ENCODE data around the gene FMN1.

Gene FMN1

DNA sequence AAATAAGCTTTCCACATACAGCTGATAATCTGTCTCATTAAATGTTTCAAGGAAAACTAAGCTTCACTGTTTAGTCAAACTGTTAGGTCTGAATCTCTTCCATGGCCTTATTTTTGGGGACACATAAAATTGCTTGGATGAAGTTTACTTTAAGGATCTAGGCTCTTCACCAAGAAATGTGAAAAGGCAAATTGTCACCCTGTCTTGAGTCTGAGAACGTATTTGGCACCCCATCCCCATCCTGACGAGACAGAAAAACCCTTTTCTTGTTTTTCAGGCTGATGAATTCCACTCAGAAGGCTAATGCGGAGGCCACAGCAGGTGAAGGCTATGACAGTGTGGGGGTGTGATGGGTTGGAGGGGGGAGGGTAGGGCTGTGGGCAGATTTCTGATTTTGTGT is 250.1 kb downstream of the FMN1 start:
- DNase-seq (ENCODE audit: low read depth in 3 of 3, low spot score in 1 of 3): no peak

DNA sequence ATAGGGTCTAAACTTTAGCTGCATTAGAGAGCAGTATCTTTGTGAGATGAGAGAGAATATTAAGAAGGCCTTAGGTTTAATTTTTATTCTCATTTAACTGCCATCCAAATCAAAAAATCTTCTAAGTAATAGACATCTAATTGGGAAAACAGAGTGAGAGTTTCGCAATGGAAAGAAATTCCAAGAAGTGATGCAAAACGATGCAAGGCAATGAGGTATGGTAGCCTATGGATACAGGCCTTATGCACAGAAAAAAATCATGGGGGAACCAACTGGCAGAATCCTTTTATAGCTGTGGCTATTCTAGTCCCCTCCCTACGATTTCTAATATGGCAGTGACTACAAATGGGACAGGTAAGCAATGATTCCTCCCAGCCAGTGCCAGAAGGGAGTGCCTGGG is 250.8 kb downstream of the FMN1 start:
- no peak for DNase-seq (ENCODE audit: low read depth in 3 of 3, low spot score in 1 of 3)

DNA sequence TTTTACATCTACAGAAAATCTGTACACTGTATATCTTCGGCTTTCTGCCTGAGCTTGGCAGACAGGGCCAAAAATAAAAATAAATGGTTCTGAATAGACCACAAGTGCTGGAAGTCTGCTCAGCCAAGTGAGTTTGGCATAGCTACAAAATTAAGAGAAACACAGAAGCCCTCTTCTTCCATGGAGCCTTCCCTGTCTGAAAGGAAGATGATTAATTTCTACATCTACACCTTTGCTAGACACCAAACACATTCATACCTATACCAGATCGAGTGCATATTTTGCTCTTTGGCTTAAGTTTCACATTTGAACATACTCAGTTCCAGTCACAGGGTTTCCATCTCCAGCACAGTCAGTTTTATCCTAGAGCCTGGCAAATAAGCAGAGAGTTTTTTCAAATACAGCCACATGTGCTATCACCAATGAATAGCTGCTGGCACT is 252.1 kb downstream of the FMN1 start:
- no peak for DNase-seq (ENCODE audit: low read depth in 3 of 3, low spot score in 1 of 3)

DNA sequence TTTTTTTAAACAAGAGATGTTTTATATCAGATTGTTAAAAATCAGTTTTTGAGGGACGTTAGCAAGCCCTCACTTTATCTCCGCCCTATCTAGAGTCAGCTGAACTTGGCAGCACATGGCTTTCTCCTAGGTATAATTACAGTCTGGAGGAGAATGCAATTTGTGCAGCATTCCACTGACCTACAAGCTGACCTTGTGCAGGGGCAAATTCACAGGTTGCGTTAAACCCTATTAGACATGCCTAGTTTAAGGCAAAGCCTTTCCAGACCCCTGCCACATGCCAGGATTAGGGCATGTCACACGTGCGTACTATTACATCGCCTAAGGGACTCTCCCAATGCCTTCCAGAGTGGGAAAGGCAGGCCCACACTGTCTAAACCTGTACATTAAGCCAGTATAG is 252.7 kb downstream of the FMN1 start:
- no peak for DNase-seq (ENCODE audit: low read depth in 3 of 3, low spot score in 1 of 3)

DNA sequence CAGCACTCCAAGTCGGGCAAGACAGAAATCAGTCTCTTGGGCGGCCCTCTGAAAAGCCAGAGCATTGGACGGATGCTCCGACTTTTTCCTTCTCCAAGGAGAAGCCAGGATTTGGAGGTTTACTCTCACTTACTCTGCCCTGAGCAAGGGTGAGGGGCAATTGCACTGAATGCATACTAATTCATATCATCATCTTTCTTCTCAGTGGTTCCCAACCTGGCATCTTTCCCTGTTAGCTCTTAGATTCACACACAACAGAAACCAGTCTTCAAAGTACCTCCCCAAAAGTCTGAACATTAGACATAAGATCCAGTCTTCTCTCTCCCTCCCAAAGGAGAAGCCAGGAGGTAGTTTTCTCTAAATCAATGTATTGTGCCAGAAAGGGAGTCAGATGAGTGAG is 257.5 kb downstream of the FMN1 start:
- DNase-seq (ENCODE audit: low read depth in 3 of 3, low spot score in 1 of 3): no peak

DNA sequence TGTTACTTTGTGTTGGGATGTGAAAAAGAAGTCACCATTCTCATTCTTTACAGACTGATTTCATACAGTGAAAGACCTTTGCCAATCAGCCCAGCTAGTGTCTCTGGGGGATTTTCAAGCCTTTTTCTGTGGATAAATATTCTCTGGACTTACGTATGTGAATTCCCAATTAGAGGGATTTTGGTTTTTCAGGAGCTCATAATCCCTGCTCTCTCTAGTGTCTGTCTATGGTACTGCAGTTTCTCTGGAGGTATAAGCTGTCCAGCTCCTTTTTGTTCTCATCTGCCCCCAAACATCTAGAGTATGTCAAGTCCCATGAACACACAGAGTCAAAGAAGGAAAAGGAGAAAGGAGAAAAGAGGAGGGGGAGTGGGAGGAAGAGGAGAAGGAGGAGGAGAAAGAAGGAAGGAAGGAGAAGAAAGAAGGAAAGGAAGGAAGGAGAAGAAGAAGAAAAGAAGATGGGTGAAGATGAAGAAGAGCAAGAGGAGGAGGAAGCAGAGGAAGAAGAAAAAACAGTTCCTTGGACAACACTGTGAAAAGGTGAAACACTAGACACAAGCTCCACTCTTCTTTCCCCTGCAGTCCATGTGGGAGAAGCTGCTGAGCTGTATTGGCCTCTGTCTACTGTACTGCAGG is 258.1 kb downstream of the FMN1 start:
- DNase-seq (ENCODE audit: low read depth in 3 of 3, low spot score in 1 of 3): no peak

DNA sequence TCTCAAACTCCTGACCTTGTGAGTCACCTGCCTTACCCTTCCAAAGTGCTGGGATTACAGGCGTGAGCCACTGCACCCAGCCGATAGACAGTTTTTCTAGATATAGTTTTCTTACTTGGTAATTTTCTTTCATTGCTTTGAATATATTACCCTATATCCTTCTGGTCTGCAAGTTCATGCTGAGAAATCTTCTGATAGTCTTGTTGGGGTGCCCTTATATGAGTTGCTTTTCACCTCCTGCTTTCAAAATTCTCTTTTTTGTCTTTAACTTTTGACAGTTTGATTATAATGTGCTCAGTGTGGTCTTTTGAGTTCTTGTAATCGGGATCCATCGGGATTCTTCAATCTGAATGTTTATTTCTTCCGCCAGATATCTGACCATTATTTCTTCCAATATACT is 259.4 kb downstream of the FMN1 start:
- DNase-seq (ENCODE audit: low read depth in 3 of 3, low spot score in 1 of 3): no peak

DNA sequence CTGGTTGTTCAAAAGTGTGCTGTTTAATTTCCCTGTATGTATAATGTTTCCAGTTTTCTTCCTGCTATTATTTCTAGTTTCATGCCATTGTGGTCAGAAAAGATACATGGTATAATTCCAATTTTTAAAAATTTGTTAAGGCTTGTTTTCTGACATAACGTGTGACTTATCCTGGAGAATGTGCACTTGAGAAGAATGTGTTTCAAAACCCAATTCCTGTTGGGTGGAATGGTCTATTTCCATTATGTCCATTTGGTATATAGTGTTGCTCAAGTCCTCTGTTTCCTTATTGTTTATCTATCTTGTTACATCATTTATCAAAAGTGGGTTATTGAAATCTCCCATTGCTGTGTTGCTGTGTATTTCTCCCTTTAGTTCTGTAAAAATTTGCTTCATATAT is 261.3 kb downstream of the FMN1 start:
- no peak for DNase-seq (ENCODE audit: low read depth in 3 of 3, low spot score in 1 of 3)

DNA sequence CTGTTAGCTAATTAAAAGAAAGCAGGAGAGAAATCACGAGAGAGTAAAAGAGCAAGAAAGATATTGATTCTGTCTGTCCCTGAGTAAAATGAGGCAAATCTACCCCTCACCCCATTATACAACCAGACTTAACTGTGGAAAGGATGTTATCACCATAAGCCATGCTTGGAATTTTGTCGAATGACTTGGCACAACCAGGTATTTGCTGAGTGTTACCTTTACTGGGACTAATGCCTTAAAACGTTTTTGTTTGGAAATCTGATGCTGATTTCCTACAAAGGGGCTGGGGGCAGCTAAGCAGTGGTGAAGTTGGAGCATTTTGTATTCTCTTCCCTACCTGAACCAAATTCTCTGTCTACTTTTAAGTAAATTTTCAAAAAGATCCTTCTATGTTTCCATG is 265.6 kb downstream of the FMN1 start:
- no peak for DNase-seq (ENCODE audit: low read depth in 3 of 3, low spot score in 1 of 3)

DNA sequence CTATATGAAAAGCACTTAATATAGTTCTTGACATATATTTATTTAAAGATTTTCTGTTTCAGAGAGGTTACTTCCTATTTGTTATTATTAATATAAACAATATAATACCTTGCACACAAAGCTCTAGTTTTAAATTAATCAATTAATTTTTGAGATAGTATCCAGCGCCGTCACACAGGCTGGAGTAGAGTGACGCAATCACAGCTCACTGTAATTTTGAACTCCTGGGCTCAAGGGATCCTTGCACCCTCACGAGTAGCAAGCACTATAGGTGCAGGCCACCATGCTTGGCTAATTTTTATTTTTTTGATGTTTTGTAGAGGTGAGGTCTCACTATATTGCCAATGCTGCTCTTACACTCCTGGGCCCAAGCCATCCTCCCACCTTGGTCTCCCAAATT is 267.4 kb downstream of the FMN1 start:
- no peak for DNase-seq (ENCODE audit: low read depth in 3 of 3, low spot score in 1 of 3)

DNA sequence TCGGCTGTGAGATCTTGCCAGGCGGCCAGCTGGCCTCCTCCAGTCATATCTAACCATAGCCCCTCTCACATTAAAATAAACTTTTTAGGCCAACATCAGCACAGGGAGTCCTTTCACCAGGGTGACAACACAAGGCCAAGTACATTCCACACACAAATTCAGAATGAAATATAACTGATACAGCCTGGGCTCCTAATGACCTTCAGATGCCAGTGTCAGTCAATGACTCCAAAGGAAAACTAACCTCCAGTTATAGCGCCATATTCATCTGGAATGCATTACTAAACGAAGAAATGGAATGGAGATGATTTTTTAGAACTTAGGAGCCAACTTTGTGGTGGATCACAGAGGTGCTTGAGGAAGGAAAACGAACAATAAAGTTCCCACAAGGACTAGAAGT is 271.3 kb downstream of the FMN1 start:
- DNase-seq (ENCODE audit: low read depth in 3 of 3, low spot score in 1 of 3): no peak

DNA sequence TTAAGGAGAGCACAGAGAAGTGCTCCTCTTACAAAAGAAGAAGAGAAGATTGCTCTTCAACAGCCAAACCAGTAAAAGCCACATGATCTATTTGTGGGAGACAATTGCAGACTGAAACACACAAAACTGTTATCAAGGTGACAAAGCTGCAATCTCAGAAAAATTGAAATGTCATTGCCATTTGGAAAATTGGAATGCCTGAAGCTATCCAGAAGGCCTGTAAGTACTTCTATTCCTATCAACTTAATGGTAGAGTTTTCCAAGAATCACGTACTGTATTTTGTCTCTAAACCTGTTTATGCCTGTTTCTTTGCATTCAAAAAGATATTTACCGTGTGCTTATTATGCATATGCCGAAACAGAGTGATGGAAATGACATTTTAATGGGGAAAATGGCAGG is 272.0 kb downstream of the FMN1 start:
- no peak for DNase-seq (ENCODE audit: low read depth in 3 of 3, low spot score in 1 of 3)

DNA sequence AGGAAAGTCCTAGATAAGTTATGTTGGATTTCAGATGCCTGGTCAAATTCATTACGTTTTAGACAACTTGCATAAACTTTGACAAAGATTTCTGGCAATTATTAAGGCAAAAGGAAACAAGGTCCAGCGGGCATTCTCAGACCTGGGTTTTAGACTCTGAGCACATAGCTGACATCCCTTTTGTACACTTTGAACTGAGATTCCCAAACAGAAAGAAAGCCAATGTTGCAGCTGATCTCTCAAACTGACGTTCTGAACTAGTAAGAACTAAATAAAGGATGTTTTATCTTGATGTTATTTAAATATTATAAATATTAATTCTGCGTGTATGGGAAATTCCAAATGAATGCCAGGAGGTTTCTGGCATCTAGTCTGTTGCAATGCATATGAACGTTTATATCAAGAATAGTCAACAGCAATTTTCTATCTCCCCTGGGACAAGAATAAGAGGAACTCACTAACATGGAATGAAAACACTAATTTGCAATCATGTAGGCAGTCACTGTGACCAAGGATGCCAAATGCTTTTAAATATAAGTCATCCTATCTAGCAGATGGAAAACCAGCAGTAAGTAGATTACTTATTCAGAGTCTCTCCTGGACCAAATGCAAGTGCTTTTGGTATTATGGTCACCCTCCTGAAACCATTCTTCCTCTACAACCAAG is 274.6 kb downstream of the FMN1 start:
- DNase-seq (ENCODE audit: low read depth in 3 of 3, low spot score in 1 of 3): no peak

DNA sequence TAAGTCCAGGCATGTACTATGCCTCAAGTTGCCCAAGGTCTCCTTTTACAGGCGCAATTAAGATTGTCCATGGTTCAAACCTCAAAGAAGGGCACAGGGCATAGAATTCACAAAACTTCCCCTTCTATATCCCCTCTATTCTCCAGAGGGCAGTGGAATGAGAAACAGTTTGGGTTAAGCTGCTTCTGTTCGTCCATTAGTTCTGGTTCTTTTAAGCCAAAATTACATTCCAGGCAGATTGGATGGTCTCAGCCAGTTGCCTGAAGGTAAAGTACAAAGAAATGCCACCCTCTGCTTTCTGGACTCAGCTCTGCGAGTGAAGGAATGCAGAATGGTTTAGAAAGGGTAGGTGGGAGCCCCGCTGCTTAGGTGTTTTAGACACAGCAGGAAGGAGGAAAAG is 276.0 kb downstream of the FMN1 start:
- no peak for DNase-seq (ENCODE audit: low read depth in 3 of 3, low spot score in 1 of 3)

DNA sequence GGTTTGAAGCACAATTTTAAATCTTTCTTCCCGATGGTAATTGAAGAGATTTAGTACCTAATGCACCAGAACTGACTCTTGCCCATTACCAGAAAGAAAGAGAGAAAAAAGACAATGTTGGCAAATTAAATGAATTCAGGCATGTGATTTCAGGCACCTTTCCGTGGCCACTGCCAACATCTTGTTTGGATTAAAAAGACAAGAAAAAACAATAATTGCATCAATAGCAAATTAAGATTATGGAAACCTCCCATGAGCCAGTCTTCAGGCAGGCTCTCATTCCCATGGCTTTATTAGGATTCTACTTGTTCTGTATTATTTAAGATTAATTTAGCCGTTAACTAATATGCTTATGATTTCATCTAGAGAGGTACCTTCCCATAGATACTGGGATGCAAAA is 283.7 kb downstream of the FMN1 start:
- DNase-seq (ENCODE audit: low read depth in 3 of 3, low spot score in 1 of 3): no peak

DNA sequence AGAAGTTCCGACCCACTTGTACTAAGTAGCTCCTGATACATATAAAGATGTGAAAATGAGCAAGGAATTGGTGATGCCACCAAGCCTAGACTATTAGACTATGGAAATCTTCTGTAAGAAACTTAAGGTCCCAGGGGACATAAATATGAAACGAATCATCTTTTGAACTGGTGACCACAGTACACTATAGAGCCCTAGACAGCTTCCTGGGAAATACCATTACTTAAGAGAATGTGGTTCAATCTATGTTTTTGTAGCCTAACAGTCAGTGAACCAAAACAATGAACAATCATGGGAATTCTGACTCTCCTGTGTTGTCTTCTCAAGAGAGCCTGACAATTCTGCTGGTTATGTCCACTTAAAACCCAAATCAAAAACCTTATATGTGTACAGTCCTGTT is 285.1 kb downstream of the FMN1 start:
- no peak for DNase-seq (ENCODE audit: low read depth in 3 of 3, low spot score in 1 of 3)

DNA sequence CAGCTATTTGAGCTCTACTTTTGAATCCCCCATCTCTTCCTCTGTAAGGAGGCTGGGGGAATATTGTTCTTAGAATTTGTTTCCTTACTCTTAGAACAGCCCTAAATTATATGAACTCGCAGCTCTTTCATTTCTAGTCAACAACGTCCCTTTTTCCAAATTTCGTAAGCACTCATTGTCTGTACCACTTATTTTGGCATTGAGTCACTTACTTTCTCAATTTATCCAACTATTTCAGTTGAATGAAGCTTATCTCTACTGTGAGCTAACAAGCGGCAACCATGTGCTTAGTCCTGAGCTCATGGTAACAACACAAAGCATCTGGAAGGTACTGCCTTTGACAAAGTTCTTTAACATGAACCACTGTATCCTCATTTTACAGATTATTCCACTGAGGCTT is 285.6 kb downstream of the FMN1 start:
- no peak for DNase-seq (ENCODE audit: low read depth in 3 of 3, low spot score in 1 of 3)

DNA sequence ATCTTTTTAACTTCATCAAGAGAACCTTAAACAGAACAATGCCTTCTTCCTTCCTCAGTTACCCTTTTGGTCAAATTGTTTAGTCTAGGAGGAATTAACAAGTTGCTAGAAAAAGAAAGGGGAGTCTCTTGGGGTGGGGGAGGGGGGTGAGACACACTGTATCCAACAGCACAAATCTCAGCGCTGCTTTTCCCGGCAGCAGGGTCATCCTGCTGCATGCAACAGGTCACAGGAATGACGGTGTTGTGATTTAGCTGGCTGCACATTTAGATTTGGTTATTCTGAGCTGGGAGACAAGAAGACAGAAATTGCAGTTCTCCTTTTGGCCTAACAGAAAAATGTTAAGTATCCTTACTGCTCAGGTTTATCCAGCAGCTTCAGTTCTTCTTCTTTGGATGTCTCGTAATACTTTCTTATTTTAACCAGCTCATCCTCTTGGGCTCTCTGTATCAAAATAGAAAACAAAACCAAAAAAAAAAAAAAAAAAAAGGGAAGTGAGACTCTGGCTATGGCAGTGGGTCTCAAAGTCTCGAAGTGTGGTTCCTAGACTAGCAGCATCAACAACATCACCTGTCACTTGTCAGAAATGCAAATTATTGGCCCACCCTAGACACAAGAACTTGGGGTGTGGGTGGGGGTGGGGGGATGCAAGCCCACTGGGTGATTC is 286.2 kb downstream of the FMN1 start:
- no peak for DNase-seq (ENCODE audit: low read depth in 3 of 3, low spot score in 1 of 3)

DNA sequence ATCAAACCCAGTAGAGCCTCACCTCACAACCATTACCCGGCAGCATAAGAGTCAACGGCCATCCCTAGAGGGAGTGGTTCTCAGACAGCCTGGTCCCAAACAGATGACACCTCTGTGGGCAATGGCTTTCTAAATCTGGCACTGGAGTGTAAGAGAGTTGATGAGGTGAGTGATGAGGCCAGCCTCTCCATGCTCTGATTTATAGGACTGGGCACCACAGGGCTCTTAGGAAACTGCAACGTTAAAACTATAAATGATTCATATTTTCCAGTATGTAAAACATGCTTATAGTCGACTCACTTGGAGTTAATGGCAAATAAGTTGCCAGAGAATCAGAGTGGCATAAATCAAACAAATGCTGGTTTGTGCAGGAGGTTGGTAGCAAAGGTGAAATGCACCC is 289.0 kb downstream of the FMN1 start:
- DNase-seq (ENCODE audit: low read depth in 3 of 3, low spot score in 1 of 3): no peak

DNA sequence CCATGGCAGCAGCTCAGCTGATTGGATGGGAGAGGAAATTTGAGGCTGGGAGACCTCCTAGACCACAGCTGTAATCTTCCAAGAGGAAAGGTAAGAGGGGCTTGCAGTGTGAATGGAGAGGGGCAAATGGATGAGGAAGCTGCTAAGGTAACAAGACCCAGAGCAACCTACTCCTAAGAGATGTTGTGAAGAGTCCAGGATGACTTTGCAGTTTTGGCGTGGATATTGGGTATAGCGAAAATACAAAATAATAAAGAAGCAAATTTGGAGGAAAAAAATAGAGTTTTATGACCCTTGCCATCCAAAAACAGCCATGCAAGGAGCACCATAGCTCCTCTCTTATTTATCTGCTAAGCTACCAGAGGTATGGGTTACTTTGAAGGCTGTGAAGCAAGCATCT is 290.1 kb downstream of the FMN1 start:
- DNase-seq (ENCODE audit: low read depth in 3 of 3, low spot score in 1 of 3): no peak

DNA sequence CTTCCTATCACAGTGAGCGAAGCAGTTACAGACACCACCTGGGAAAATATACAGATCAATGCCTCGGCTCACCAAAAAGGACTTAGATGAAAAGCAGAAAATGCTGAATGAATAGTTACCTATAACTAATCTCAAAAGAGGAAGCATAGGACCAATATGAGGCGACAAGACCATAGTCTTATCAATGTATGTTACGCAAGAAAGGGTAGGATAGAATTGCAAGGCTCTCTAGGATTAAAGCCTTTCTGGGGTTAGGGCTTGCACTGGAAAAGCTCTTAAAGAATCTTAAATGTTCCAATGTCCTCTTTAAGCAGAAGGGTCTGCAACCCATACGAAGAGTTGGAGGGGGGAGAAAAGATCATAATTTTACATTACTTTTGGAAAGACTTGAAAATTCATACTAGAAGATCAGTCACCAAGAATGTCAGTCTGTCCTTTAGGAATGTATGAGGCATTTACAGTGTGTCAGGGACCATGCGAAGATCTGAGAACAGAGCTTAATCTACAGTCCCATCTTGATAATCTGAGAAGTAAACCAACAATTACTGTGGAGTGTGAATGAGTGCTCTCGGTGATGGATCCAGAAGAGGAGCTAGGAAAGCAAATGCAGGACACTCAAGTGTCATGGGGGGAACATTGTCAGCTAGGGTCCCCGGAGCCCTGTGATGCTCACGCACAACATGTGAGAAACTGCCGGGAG is 290.8 kb downstream of the FMN1 start:
- no peak for DNase-seq (ENCODE audit: low read depth in 3 of 3, low spot score in 1 of 3)

DNA sequence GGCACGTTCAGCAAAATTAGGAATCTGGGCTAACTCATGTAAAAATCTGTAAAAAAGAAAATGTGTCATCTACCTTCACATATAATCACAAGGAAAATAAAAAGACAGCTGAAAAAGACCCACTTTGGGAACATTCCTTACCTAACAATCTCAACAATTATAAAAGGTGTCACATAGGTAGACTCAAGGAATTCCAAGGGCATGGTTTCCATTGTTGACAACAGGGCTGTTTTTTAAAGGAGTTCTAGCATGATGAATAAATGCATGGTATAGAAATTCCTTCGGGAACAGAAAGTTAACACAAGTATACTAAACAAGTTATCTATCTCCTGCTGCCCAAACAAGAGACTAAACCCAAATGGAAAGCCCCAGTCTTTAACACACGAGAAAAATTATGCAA is 292.5 kb downstream of the FMN1 start:
- no peak for DNase-seq (ENCODE audit: low read depth in 3 of 3, low spot score in 1 of 3)
